Measurements from ENCODE around the gene DOCK3. TPM values are rescaled to one million over a fixed set of nuclear protein-coding genes. Genes with fewer than 3 reads are reported as not detected.

Gene DOCK3
- total RNA-seq, 2 experiments from 2014 or later: 1.6 to 1.7 TPM

DNA sequence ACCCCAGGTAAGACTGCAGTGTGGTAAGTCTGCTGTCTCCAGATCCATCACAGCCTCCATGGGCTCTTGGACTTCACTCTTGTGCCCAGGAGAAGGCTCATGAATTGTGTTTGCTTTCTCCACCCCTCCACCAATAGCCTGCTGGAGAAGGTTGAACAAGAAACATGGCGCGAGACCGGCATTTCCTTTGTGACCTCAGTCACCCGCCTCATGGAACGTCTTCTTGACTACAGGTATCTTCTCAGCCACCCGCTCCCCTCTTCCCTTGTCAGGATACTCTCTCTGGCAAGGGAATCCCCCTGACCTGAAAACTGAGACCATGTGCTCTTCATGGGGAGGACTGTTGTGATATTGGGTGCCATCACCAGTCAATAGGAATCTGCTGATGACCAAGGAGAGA, 658.3 kb downstream of the DOCK3 start:
- intact Hi-C loops (cut with micrococcal nuclease): no loop called here
- Mint-ChIP-seq H3K27me3 (ENCODE audit: low read depth) (no peaks in the 10 kb centered on the region), H3K27ac (no peak overlapping the region), H3K4me1 (ENCODE audit: low read depth) (no peaks in the 10 kb centered on the region), H3K4me3 (no peak overlapping the region), H3K9me3 (no peaks in the 10 kb centered on the region), H3K36me3 (ENCODE audit: low read depth) (no peaks in the 10 kb centered on the region)
- DNase-seq: no peak
- CTCF ChIA-PET: interaction anchor here (1.2 kb wide), 1 partner anchor 361 kb away, joined by 4 read pairs; no protein-coding TSS in a partner anchor

GRCh38 chr3:51336261-51336660, 661.5 kb downstream of the DOCK3 start:
- no peak for DNase-seq
- intact Hi-C loops (cut with micrococcal nuclease): no loop called here
- CTCF ChIA-PET: no interaction called here
- Mint-ChIP-seq H3K4me3 (no peak overlapping the region), H3K9me3 (no peaks in the 10 kb centered on the region), H3K4me1 (ENCODE audit: low read depth) (no peaks in the 10 kb centered on the region), H3K27ac (no peak overlapping the region), H3K36me3 (ENCODE audit: low read depth) (no peaks in the 10 kb centered on the region), H3K27me3 (ENCODE audit: low read depth) (no peaks in the 10 kb centered on the region)

- Mint-ChIP-seq H3K27ac (no peak overlapping the region), H3K4me3 (no peak overlapping the region), H3K4me1 (ENCODE audit: low read depth) (no peaks in the 10 kb centered on the region), H3K27me3 (ENCODE audit: low read depth) (no peaks in the 10 kb centered on the region), H3K36me3 (ENCODE audit: low read depth) (no peaks in the 10 kb centered on the region), H3K9me3 (no peaks in the 10 kb centered on the region)
- no peak for DNase-seq
- CTCF ChIA-PET: no interaction called here
- intact Hi-C loops (cut with micrococcal nuclease): no loop called here
Measured at GRCh38 chr3:51337666-51338065, 662.9 kb downstream of the DOCK3 start.

DNA sequence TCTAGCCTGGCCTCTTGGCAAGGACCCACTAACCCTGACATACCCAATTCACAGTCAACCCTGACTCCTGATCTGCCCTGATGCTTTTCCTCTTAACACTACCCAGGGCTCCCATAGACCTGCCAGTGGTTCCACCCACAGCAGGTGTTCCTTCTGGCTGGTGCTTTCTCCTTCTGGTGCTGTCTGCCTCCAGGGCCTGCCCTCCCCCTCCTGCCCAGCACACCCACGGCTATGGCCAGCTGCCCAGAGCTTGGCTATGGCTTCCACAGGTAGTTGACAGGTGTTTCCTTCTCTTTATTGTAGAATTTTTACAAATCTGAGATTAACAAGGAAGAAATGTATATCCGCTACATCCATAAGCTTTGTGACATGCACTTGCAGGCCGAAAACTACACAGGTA, 663.9 kb downstream of the DOCK3 start:
- CTCF ChIA-PET: no interaction called here
- intact Hi-C loops (cut with micrococcal nuclease): no loop called here
- Mint-ChIP-seq H3K9me3 (no peaks in the 10 kb centered on the region), H3K27me3 (ENCODE audit: low read depth) (no peaks in the 10 kb centered on the region), H3K36me3 (ENCODE audit: low read depth) (no peaks in the 10 kb centered on the region), H3K4me3 (no peak overlapping the region), H3K27ac (no peak overlapping the region), H3K4me1 (ENCODE audit: low read depth) (no peaks in the 10 kb centered on the region)
- DNase-seq: no peak

DNA sequence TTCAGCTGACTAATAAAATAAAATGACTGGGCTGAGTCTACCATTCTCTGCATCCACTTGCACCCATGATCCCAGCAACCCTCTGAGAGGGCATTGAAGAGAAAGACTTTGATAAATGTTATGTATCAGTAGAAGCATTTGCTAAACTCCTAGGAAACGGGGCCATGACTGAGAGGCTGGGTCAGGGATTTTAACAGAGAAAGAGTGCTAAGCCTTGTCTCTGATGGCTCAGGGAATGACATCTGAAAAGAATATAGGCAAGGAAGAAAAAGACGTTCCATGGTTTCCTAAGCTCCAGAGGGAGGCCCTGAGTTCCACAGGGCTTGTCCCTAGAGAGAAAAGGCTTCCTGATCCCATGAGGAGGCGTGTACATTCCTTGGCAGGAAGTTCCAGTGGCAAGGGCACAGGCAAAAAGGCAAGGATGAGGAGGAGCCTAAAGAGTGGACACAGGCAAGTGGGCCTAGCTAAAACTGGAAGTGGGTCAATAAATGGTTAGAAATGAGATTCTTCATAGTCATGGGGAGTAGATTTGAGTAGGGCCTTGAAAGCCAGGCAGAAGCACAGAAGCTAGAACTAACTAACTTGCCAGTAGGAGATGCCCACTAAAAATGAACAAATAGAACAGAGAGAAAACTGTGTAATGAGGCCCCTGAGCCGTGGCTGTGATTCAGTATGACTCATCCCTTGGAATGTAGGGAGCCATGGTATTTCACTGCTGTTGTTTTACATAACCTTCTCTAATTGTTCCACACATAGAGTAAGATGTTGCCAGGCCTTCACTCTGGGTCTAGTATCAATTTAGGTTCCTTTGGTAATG, 665.5 kb downstream of the DOCK3 start:
- H3K4me1 Mint-ChIP-seq (ENCODE audit: low read depth): no peaks in the 10 kb centered on the region
- H3K27ac Mint-ChIP-seq: no peak overlapping the region
- H3K36me3 Mint-ChIP-seq (ENCODE audit: low read depth): no peaks in the 10 kb centered on the region
- DNase-seq: no peak
- CTCF ChIA-PET: no interaction called here
- no peaks in the 10 kb centered on the region for H3K9me3 Mint-ChIP-seq
- H3K4me3 Mint-ChIP-seq: no peak overlapping the region
- H3K27me3 Mint-ChIP-seq (ENCODE audit: low read depth): no peaks in the 10 kb centered on the region
- intact Hi-C loops (cut with micrococcal nuclease): no loop called here

GRCh38 chr3:51340989-51341636, 666.4 kb downstream of the DOCK3 start:
- no peak for DNase-seq
- Mint-ChIP-seq H3K36me3 (ENCODE audit: low read depth) (no peaks in the 10 kb centered on the region), H3K4me1 (ENCODE audit: low read depth) (no peaks in the 10 kb centered on the region), H3K27me3 (ENCODE audit: low read depth) (no peaks in the 10 kb centered on the region), H3K4me3 (no peak overlapping the region), H3K9me3 (no peaks in the 10 kb centered on the region), H3K27ac (no peak overlapping the region)
- CTCF ChIA-PET: no interaction called here
- intact Hi-C loops (cut with micrococcal nuclease): no loop called here

- Mint-ChIP-seq H3K27ac (no peak overlapping the region), H3K9me3 (peaks cover 1% of the 10 kb centered on the region)
Measured at GRCh38 chr3:51343918-51344687, 669.4 kb downstream of the DOCK3 start.

GRCh38 chr3:51350751-51351150, 676.0 kb downstream of the DOCK3 start:
- no peak for DNase-seq
- no peak overlapping the region for H3K27ac Mint-ChIP-seq
- intact Hi-C loops (cut with micrococcal nuclease): no loop called here
- H3K4me3 Mint-ChIP-seq: no peak overlapping the region
- H3K9me3 Mint-ChIP-seq: peaks cover 1% of the 10 kb centered on the region
- H3K4me1 Mint-ChIP-seq (ENCODE audit: low read depth): no peaks in the 10 kb centered on the region
- CTCF ChIA-PET: interaction anchor here (1.3 kb wide), 1 partner anchor 8 kb away, joined by 3 read pairs; no protein-coding TSS in a partner anchor
- no peaks in the 10 kb centered on the region for H3K36me3 Mint-ChIP-seq (ENCODE audit: low read depth)
- H3K27me3 Mint-ChIP-seq (ENCODE audit: low read depth): no peaks in the 10 kb centered on the region

More at GRCh38 chr3:51343918-51344687, 669.4 kb downstream of the DOCK3 start:
- no peak for DNase-seq
- CTCF ChIA-PET: no interaction called here
- Mint-ChIP-seq H3K36me3 (ENCODE audit: low read depth) (no peaks in the 10 kb centered on the region), H3K4me3 (no peak overlapping the region), H3K27me3 (ENCODE audit: low read depth) (no peaks in the 10 kb centered on the region), H3K4me1 (ENCODE audit: low read depth) (no peaks in the 10 kb centered on the region)
- intact Hi-C loops (cut with micrococcal nuclease): no loop called here

- intact Hi-C loops (cut with micrococcal nuclease): no loop called here
- no peak for DNase-seq
- no peaks in the 10 kb centered on the region for H3K36me3 Mint-ChIP-seq (ENCODE audit: low read depth)
- CTCF ChIA-PET: no interaction called here
- no peaks in the 10 kb centered on the region for H3K27me3 Mint-ChIP-seq (ENCODE audit: low read depth)
- no peak overlapping the region for H3K4me3 Mint-ChIP-seq
- H3K27ac Mint-ChIP-seq: no peak overlapping the region
- H3K9me3 Mint-ChIP-seq: no peaks in the 10 kb centered on the region
- no peaks in the 10 kb centered on the region for H3K4me1 Mint-ChIP-seq (ENCODE audit: low read depth)
Measured at GRCh38 chr3:51353131-51353530, 678.4 kb downstream of the DOCK3 start.

GRCh38 chr3:51353691-51354090, 679.0 kb downstream of the DOCK3 start:
- Mint-ChIP-seq H3K27ac (no peak overlapping the region), H3K9me3 (no peaks in the 10 kb centered on the region), H3K4me1 (ENCODE audit: low read depth) (no peaks in the 10 kb centered on the region), H3K36me3 (ENCODE audit: low read depth) (no peaks in the 10 kb centered on the region), H3K4me3 (no peak overlapping the region), H3K27me3 (ENCODE audit: low read depth) (no peaks in the 10 kb centered on the region)
- CTCF ChIA-PET: no interaction called here
- intact Hi-C loops (cut with micrococcal nuclease): no loop called here
- DNase-seq: no peak

DNA sequence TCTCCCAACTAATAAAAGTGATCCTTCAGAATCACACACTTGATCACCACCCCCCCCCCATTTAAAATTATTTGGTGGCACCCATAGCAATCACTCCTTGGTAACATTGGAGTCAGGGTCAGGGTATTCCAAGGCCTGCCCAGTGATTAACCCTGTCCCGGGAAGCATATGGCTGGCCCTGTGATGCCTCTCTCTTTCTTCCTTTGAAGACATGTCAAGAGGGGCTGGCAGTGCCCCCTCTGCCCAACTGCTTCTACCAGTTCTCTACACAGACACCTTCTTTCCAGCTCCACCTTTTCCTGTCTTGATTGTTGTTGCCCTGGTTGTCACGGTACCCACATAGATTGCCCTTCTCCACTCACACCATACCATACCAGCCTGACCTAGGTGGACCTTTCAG, 679.4 kb downstream of the DOCK3 start:
- H3K4me1 Mint-ChIP-seq (ENCODE audit: low read depth): no peaks in the 10 kb centered on the region
- CTCF ChIA-PET: no interaction called here
- DNase-seq: no peak
- intact Hi-C loops (cut with micrococcal nuclease): no loop called here
- H3K9me3 Mint-ChIP-seq: no peaks in the 10 kb centered on the region
- no peaks in the 10 kb centered on the region for H3K27me3 Mint-ChIP-seq (ENCODE audit: low read depth)
- H3K4me3 Mint-ChIP-seq: no peak overlapping the region
- no peaks in the 10 kb centered on the region for H3K36me3 Mint-ChIP-seq (ENCODE audit: low read depth)
- H3K27ac Mint-ChIP-seq: no peak overlapping the region

DNA sequence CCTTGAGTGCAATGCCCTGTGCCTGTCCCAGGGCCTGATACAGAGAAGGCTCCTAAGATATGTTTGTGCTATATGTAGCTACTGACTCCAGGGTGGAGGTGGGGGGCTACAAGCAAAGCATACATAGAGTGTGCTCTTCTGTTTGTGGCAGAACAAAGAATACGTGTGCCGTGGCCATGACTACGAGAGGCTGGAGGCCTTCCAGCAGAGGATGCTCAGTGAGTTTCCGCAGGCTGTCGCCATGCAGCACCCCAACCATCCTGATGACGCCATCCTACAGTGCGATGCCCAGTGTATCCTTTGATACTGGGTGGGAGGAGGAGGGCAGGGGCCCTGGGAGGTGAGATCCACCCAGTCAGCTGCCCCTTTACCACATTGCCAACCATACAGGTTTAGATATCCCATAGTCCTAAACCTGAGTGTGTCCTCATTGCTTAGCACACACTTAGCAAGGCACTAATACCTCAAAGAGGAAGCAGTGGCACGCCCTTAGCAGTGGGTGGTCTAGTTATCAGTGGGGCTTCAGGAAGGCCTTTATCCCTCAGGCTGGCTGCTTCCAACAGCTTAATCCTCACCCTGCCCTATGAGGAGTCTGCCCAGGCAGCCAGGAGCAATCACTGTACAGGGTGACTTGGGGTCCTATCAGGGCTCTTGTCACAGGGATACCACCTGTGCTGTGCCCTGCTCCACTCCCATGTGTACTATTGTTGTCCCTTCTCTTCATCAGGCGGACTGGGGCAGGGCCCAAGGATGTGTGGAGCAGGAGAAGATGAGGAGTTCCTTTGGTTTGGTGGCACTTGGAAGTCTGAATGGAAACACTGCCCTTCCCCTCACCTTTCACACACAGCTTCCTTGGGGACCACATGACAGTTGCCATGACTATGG, 680.2 kb downstream of the DOCK3 start:
- Mint-ChIP-seq H3K9me3 (no peaks in the 10 kb centered on the region), H3K27me3 (ENCODE audit: low read depth) (no peaks in the 10 kb centered on the region), H3K4me3 (no peak overlapping the region), H3K27ac (no peak overlapping the region), H3K4me1 (ENCODE audit: low read depth) (no peaks in the 10 kb centered on the region), H3K36me3 (ENCODE audit: low read depth) (no peaks in the 10 kb centered on the region)
- intact Hi-C loops (cut with micrococcal nuclease): no loop called here
- no peak for DNase-seq
- CTCF ChIA-PET: interaction anchor here (0.9 kb wide), 1 partner anchor 385 kb away, joined by 5 read pairs; no protein-coding TSS in a partner anchor

Data from activated naive CD4-positive, alpha-beta T cell treated with anti-CD3 and anti-CD28 coated beads for 36 hours (primary cell).